Smooth muscle cell (in vitro differentiated cells): ENCODE measurements around the gene ENO1. TPM values are rescaled to one million over a fixed set of nuclear protein-coding genes. Genes with fewer than 3 reads are reported as not detected.

Experiments
- DNase-seq: peaks from one replicate; lab custom pipeline; 2025; ENCODE audit not compliant: unreplicated experiment; lab: John Stamatoyannopoulos, UW
- H2AFZ ChIP-seq: fragments of 200-600 bp; sonication (generic); 2 replicates; pipeline ENCODE4 v1.6.0; 2016; ENCODE audit warnings: antibody characterized with exemption, low read depth, mild to moderate bottlenecking
- H3F3A ChIP-seq: fragments of 200-600 bp; sonication (generic); 2 replicates; pipeline ENCODE4 v1.6.0; 2017; ENCODE audit warnings: antibody characterized with exemption, low read depth
- H3K27ac ChIP-seq: fragments of 200-600 bp; sonication (generic); 2 replicates; pipeline ENCODE4 v1.5.1; 2016; ENCODE audit warnings: low read depth, mild to moderate bottlenecking
- H3K27me3 ChIP-seq: fragments of 200-600 bp; sonication (generic); 2 replicates; pipeline ENCODE4 v1.6.1; 2016; ENCODE audit warnings: low read depth, mild to moderate bottlenecking
- H3K36me3 ChIP-seq: fragments of 200-600 bp; sonication (generic); 2 replicates; pipeline ENCODE4 v1.5.1; 2016; ENCODE audit warnings: low read depth
- H3K4me1 ChIP-seq: fragments of 200-600 bp; sonication (generic); 2 replicates; pipeline ENCODE4 v1.5.1; 2016; ENCODE audit warnings: low read depth
- H3K4me2 ChIP-seq: fragments of 200-600 bp; sonication (generic); 2 replicates; pipeline ENCODE4 v1.6.0; 2016; ENCODE audit warnings: mild to moderate bottlenecking
- H3K4me3 ChIP-seq: fragments of 200-600 bp; sonication (generic); 2 replicates; pipeline ENCODE4 v1.5.1; 2016; ENCODE audit warnings: mild to moderate bottlenecking
- H3K79me2 ChIP-seq: fragments of 200-600 bp; sonication (generic); 2 replicates; pipeline ENCODE4 v1.6.0; 2016; ENCODE audit warnings: low read depth, mild to moderate bottlenecking
- H3K9ac ChIP-seq: fragments of 200-600 bp; sonication (generic); 2 replicates; pipeline ENCODE4 v1.6.0; 2016; ENCODE audit warnings: low read depth
- H3K9me3 ChIP-seq: fragments of 200-600 bp; sonication (generic); replicated peaks from 2 replicates; pipeline ENCODE4 v1.5.1; 2016; ENCODE audit warnings: low read depth
- H4K20me1 ChIP-seq: fragments of 200-600 bp; sonication (generic); 2 replicates; pipeline ENCODE4 v1.6.0; 2016; ENCODE audit warnings: low read depth
- CTCF ChIP-seq: fragments of 200-600 bp; sonication (generic); IDR thresholded peaks from 2 replicates; pipeline ENCODE4 v1.5.1; 2017; ENCODE audit warnings: borderline replicate concordance, mild to moderate bottlenecking, antibody characterized with exemption; ENCODE audit not compliant: insufficient read depth, poor library complexity, severe bottlenecking
- WGBS: methylation state at CpG from one replicate; pipeline ENCODE4 v1.1.7; 2016; ENCODE audit warnings: low lambda C conversion rate; 5-methylcytosine and 5-hydroxymethylcytosine counted together
- polyA plus RNA-seq: library from polyadenylated mRNA; unstranded; fragments of >200 nt; fragmentation: Nextera tagmentation; extraction: Ambion mirVana; gene quantifications from 2 replicates; pipeline ENCODE4 v1.2.1, GENCODE V29; 2016
- total RNA-seq: library from RNA; depleted of rRNA; stranded (reverse); fragments of >200 nt; gene quantifications from 2 replicates; pipeline ENCODE4 v1.2.3, GENCODE V29; 2014

Gene ENO1
- total and polyA plus RNA-seq, 2 experiments from 2014 or later: 1,276 to 2,235 TPM

GRCh38 chr1:8867878-8868567 lies 10.5 kb downstream of the ENO1 start:
- DNase-seq: no peak
- TF ChIP-seq CTCF: no peak
- Histone ChIP-seq H3F3A (peaks cover 92% of the 10 kb centered on the region), H3K27ac (peak overlapping the region; percentile 38), H3K4me3 (no peak overlapping the region), H3K27me3 (no peaks in the 10 kb centered on the region), H4K20me1 (peaks cover 100% of the 10 kb centered on the region), H3K79me2 (peaks cover 82% of the 10 kb centered on the region), H3K9me3 (no peaks in the 10 kb centered on the region), H3K4me2 (no peak overlapping the region), H2AFZ (no peak overlapping the region), H3K4me1 (peaks cover 13% of the 10 kb centered on the region), H3K36me3 (peaks cover 22% of the 10 kb centered on the region), H3K9ac (no peak overlapping the region)
- WGBS: 96% methylated on average over 5 of the region's 5 CpGs

GRCh38 chr1:8866792-8867415 lies 11.6 kb downstream of the ENO1 start:
- Histone ChIP-seq H3K9me3 (no peaks in the 10 kb centered on the region), H3K4me2 (no peak overlapping the region), H3K4me3 (no peak overlapping the region), H2AFZ (no peak overlapping the region), H3K4me1 (peaks cover 4% of the 10 kb centered on the region), H3K27me3 (no peaks in the 10 kb centered on the region), H3K36me3 (peaks cover 25% of the 10 kb centered on the region), H3K79me2 (peaks cover 70% of the 10 kb centered on the region), H3F3A (peaks cover 92% of the 10 kb centered on the region), H3K9ac (no peak overlapping the region), H3K27ac (peak overlapping the region; percentile 38), H4K20me1 (peaks cover 100% of the 10 kb centered on the region)
- TF ChIP-seq CTCF: no peak
- DNase-seq: no peak
- 85% methylated on average over 11 of the region's 11 CpGs for WGBS

- Histone ChIP-seq H4K20me1 (peaks cover 100% of the 10 kb centered on the region), H2AFZ (no peak overlapping the region), H3K4me3 (no peak overlapping the region), H3K36me3 (peaks cover 27% of the 10 kb centered on the region), H3K4me1 (peaks cover 4% of the 10 kb centered on the region), H3K9ac (no peak overlapping the region), H3K79me2 (peaks cover 64% of the 10 kb centered on the region), H3K4me2 (no peak overlapping the region), H3F3A (peaks cover 91% of the 10 kb centered on the region), H3K27ac (no peak overlapping the region), H3K27me3 (no peaks in the 10 kb centered on the region), H3K9me3 (no peaks in the 10 kb centered on the region)
- DNase-seq: no peak
- WGBS: 93% methylated on average over 10 of the region's 10 CpGs
- TF ChIP-seq CTCF: no peak
These were observed 12.2 kb downstream of the ENO1 start for GRCh38 chr1:8866173-8866791.
